DMS53 (cell line): ENCODE data around the gene GTPBP2.

Experiments used
- DNase-seq: peaks from one replicate; lab custom pipeline; 2025; lab: John Stamatoyannopoulos, UW

The GTPBP2 gene

DNA sequence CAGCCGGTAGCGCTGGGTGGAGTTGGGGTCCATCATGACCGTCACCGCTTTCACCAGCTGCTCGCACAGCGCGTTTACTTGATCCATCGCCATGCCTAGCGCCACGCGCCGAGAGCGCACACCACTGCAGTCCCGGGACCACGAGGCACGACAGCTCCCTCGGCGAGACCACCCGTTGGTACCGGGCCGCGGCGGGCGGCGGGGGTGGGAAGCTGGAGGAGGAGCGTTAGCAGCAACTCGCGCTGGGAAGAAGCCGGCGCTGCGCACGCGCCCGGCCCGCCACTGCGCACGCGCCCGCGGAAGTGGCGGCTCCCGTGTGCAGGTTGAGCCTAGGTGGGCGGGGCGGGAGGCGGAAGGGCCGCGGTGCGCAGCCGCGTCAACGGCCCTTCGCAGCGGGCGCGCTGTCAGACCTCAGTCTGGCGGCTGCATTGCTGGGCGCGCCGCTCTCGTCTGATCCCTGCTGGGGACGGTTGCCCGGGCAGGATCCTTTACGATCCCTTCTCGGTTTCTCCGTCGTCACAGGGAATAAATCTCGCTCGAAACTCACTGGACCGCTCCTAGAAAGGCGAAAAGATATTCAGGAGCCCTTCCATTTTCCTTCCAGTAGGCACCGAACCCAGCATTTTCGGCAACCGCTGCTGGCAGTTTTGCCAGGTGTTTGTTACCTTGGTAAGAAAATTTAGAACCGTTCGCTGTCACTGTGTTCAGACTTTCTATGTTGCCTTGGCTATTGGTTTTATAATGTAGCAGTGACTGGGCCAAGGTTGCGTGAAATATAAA lies 53.1 kb downstream of the GTPBP2 start, which contains the start of the genes POLH and XPO5:
Gene POLH (plus strand): TSS at position 414 of the 780 bp plus-strand sequence. CDS start 6,135 bp downstream, outside the sequence.
Gene XPO5 (minus strand): TSS at position 267 of the 780 bp plus-strand sequence. CDS start 174 bp downstream, at position 93.
- DNase-seq, result peak; percentile 97

DNA sequence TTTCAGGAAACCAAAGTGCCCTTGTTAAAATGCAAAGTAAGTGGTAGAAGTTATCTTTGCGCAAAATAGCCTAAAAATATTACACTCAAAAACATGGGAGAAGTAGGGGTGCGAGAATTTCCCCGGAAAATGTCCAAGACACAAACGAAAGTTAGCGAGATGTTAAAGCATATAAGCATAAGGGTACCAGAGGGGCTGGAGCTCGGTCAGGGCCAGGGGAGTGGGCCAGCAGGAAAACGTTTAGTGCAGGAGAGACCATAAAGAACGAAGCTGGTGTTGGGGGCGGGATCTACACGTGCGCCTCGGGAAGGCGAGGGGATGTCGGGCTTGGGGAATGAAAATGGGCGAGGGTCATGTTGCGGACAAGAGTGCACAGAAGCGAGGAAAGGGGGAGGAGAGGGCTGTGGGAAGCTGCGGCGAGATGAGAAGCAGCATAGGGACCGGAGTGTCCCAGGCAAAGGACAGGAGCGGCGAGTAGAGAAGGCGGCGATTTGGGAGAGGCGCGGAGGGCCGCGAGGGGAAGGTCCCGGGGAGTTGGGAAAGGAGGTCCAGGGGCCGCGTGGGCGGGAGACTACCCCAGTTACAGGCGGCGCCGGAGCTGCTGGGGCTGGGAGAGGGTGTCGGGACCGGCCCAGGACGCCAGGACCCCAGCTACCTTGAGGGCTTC lies 53.8 kb downstream of the GTPBP2 start:
- DNase-seq, result peak; percentile 73

DNA sequence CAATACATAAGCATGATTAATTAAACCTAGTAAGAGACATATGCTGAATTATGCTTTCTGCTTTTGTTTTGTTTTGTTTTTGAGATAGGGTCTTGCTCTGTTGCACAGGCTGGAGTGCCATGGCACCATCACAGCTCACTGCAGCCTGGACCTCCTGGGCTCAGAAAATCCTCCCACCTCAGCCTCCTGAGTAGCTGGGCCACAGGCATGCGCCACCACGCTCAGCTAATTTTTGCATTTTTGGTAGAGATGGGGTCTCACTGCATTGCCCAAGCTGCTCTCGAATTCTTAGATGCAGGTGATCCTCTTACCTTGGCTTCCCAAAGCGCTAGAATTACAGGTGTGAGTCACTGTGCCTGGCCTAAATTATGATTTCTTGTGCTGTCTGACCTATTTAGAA lies 57.0 kb downstream of the GTPBP2 start:
- DNase-seq, result no peak

DNA sequence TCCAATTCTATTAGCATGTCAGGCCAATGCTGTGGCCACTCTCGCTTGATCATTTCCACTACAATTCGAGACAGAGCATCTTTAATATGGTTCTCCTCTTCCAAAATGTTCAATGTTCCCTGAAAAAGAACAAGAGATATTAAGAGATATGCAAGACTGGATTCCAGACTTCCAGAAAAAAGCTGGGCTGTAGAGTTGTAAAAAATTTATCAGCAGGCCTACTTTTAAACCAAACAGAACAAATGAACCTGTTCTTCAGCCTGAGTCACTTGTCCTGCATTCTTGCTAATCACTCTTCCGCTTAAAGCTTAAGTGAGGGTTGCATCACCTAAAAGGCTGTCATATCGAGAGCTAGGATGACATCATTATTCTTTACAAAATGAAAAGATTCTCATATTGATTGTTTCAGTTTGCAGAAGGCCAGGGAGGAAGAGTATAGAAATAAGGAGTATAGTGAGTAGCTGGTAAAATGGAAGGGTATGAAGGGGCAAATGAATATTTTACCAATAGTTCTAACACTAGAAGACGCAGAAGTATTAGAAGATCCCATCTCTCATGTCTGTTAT lies 58.1 kb downstream of the GTPBP2 start:
- DNase-seq, result peak; percentile 54
